ENCODE results near the gene AEBP2. TPM values are rescaled to one million over a fixed set of nuclear protein-coding genes. Genes with fewer than 3 reads are reported as not detected.

AEBP2 gene
- total RNA-seq, 1 donor = 17.9 TPM

- no peak overlapping the region for H3K4me3 ChIP-seq (ENCODE audit: low read depth, low read length)
- no peak for DNase-seq (ENCODE audit: low read depth)
- TF ChIP-seq CTCF (IDR thresholded peaks at IDR 0.05; ENCODE audit: insufficient read depth, low read length) = no peak
Measured at GRCh38 chr12:19561411-19561961, 122.2 kb downstream of the AEBP2 start.

Small RNA genes within 50 kb of the gene (small RNA-seq; reads per million reads assigned to genes)
- gene AC091805.2 (not detected), gene RNU6-254P (not detected)
